Measurements from ENCODE around the gene KLHL6.
"Not testable (repeated sequence)": the region's sequence is repeated elsewhere in the genome, so short reads cannot be mapped to it uniquely, and the experiment has no call there.

The KLHL6 gene

DNA sequence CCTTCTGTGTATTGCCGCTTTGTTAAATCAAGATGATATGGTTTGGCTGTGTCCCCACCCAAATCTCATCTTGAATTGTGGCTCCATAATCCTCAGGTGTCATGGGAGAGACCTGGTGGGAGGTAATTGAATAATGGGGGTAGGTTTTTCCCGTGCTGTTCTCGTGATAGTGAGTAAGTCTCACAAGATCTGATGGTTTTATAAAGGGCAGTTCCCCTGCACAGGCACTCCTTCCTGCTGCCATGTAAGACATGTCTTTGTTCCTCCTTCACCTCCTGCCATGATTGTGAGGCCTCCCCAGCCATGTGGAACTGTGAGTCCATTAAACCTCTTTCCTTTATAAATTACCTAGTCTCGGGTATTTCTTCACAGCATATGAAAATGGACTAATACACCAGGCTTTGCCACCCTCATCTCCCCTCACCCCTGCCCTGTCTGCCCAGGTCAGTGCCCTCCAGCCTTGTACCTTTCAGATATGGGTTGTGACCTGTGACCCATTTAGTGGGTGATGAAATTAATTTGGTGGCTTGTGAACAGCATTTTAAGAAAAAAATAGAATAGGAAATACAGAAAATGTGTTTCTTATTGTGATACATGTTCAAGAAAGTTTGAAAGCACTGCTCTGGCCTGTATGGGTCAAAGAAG, 71.0 kb downstream of the KLHL6 start:
- DNase-seq, result no peak

DNA sequence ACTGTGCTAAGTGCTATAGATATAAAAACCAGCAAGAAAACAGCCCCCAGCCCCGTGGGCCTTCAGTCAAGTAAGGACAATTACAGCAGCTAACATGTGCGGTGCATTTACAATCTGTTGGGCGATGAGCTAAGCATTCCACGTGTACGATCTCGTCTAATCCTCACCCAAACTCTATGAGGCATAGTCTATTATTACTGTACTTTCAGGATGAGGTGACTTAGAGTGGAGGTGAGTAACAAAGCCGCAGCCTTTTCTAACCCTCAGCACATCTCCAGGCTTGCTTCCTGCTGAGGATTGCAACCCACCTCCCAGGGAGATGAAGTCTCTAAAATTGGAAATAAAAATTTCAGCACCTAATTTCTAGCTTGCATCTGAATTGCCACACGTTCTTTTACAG, 73.9 kb downstream of the KLHL6 start:
- DNase-seq, result peak; percentile 55

DNA sequence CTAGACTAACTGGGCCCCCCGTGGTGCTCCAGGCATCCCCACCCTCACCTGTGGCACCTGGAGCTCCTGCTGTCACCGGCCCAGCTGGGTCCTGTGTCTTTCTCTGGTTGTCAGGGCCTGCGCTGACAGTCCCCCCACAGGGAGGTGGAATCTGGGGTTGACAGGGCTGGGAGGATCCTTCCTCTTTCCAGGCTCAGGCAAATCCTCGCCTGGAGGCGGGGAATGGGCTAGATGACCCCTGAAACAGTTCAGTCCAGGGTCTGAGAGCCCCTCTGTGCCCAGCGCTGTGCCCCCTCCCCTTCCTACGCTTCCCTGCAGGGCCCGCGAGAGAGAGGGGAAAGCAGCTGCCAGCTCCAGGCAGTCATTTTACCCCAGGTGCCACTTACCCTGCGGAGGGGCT, 77.0 kb downstream of the KLHL6 start:
- no peak for DNase-seq

DNA sequence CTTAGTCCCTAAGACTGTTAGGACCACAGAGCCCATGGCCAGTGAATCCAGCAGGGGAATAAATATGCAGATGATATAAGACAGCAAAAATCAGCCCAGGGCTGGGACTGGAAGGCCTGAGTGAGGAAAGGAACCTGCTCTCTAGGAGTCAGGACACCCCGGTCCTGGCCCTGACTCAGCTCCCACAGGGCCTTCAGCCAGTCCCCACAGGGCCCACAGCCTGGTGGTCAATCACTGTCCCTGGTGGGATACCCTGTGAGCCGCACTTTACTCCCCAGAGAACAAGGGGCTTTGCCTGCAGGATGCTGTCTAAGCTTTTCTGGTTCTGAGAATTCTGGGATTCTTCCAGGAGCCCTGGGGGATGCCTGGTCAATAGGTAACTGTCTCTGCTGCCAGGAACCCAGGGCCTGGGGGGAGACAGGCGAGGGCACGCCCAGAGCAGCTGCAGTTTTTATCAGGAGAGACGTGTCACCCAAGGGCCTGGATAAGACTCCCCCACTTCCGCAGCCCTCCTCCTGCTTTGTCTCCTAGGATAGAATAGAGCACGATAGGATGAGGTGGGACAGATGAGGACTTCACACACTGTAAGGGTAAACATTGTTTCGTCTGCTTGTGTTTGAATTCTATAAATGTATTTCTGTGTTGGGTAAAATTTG, 77.6 kb downstream of the KLHL6 start:
- DNase-seq, result no peak

DNA sequence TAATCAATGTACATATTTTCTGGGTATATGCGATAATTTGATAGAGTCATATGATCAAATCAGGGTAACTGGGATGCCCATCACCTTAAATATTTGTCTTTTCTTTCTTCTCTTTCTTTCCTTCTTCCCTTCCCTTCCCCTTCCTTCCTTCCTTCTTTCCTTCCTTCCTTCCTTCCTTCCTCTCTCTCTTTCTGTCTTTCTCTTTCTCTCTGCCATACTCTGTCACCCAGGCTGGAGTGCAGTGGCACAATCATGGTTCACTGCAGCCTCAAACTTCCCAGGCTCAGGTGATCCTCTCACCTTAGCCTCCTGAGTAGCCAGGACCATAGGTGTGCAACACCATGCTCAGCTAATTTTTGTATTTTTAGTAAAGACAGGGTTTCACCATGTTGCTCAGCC, 79.7 kb downstream of the KLHL6 start:
- DNase-seq, result not testable (repeated sequence)

DNA sequence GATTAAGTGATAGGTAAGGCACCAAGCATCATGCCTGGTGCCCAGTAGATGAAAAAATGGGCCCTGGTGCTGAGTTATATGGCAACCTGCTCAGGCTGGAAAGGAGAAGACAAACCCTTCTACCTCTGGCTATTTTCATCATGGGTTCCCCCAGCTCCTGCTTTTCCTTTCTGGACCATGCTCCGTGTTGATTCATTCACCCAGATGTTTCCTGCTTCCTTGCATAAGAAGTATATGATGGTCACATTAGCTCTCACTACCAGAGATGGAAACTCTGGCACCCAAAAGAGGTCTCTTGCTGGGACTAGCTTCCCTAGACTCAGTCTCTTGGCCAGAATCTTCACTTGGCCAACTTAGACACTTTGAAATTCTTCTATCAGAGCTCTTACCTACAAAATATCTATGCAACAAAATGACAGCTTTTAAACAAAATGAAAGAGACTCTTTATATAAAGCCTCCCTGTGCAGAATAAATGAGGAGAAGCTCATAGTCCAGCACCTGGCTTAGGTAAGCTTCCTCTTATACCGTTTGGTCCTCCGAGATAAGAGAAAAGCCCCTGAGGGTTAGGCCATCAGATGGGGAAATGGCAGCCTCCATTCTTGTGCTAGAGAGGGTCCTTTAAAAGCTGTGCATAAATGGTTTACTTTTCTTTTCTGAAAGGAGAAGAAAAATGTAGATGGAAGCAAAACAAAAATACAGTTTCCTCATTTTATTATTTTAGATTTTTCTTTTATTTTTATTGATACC, 80.3 kb downstream of the KLHL6 start:
- DNase-seq, result no peak

DNA sequence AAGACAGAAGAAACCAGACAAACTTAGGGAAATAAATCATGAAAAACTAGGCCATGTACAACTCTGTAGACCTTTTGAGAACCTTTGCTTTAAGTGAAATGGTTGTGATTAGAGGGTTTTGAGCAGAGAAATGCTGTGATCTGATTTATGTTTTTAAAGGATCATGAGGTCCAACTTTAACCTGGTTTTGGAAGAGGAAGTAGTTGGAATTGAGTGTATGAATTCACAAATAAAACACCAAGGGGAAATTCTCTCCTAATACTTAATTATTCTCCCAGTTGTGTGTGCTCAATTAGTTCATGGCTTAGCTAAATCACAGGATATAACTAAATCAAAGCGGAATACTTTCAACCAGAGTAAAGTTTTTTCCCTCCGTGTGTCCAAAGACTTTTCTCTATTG, 81.5 kb downstream of the KLHL6 start:
- DNase-seq, result no peak

DNA sequence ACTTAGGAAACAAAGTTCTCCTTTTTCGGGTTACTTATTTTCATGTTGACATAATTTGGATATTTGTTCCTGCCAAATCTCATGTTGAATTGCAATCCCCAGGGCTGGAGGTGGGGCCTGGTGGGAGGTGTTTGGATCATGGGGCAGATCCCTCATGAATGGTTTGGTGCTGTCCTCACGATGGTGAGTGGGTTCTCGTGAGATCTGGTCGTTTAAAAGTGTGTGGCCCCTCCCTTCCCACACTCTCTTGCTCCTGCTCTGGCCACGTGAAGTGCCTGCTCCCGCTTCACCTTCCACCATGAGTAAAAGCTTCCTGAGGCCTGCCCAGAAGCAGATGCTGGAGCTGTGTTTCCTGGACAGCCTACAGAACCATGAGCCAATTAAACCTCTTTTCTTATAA, 83.4 kb downstream of the KLHL6 start:
- DNase-seq, result no peak

DNA sequence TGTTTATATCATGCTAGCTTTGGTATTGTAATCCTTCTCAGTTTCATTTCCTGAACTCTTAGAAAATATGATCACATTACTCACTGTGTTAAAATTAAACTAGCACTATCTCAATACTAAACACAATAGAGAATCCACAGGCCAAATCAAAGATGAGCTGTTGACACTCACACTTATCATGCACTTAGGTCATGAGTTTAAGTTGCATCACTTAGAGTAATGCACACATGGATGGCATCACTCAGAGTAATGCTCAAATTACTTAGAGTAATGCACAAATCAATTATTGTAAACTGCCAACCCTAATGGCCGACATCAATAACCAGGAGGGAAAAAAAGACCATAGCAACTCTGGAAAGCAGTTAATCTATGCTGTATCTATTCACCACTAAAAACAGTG, 87.1 kb downstream of the KLHL6 start:
- no peak for DNase-seq

DNA sequence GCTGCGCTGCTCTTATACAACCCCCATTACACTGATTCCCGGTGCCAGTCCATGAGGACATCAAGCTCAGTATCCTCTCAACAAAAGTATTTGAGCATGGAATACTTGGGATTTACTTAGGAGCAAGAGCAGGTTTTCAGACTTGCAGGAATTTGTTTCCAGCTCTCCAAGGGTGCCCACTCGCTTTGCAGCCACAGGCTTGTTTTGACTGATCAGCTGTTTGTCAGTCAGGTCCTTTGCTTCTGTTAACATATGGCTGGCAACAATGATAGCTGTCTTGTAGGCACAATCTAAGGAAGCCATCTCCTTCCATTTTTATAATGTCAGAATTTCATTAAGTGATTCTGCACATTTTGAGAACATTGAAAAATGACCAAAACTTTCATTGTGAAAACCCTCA, 88.9 kb downstream of the KLHL6 start:
- no peak for DNase-seq

DNA sequence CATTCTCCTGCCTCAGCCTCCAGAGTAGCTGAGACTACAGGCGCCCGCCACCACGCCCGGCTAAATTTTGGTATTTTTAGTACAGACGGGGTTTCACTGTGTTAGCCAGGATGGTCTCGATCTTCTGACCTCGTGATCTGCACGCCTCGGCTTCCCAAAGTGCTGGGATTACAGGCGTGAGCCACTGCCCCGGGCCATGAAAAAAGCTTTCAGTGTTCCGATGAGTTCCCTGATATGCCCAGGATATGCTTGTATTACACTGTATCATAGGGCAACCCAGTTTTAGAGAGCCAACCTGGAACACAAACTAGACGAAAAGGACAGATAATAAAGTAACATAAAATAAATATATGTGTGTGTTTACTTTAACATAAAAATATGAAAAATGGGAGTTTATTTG, 89.8 kb downstream of the KLHL6 start:
- not testable (repeated sequence) for DNase-seq

DNA sequence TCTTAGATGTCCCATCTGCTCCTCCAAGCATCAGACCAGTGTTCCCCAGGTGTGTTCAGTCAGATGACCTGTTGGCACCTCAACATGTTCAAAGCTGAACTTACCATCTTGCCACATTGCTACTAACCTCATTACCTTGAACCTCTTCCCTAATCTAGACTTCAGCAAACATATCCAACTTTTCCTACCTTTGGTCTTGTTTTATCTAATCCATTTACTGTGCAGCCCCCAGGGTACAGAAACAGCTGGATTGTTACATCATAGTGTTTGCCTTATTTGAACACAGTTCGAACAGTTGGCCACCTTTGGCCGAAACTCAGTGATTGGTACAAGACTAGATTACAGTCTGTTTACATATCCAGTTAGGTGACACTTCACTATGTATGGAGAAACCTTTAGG, 91.0 kb downstream of the KLHL6 start:
- no peak for DNase-seq

DNA sequence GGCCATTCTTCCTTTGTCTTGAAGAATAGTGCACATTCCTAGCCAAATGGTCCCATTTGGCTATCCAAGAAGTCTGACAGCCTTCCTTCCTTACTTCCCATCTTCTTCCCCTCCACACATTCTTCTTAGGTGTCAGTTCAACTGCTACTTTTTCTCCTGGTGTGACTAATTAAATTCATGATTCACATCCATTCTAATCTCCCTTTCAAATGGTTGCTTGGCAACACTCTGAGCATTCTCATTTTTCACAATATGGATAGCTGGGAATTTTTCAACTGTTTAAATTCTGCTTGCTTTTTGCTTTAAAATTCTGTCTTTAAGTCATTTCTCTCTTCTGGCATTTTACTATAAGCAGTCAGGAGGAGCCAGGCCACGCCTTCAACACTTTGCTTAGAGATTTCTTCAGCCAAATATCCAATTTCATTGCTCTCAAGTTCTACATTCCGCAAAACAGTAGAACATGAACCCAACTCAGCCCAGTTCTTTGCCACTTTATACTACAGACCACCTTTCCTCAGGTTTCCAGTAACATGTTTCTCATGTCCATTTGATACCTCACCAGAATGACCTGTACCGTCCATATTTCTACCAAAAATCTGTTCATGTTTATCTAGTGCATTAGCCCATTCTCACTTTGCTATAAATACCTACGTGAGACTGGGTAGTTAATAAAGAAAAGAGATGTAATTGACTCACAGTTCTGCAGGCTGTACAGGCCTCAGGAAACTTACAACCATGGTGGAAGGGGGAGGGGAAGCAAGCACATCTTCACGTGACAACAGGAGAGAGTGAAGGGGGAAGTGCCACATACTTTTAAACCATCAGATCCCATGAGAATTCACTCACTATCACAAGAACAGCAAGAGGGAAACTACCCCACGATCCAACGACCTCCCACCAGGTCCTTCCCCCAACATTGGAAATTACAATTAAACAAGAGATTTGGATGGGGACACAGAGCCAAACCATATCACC, 95.1 kb downstream of the KLHL6 start:
- no peak for DNase-seq

DNA sequence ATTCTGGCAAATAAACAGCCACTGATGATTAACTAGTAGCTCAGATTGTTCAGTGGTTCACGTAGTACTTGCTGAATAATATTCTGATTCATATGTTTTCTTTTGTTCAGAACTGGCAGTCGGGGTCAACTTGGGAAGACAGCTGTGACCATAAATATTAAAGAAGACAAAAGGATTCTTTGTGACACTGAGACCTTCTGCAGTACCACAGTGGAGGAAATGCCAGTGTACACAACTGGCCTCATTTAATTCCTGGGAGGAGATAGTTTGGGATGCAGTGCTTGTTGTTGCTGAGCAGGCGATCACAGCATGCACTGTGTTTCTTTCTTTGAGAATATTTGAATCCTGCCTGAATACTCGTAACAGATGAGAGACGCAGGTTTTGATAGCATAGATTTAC, 100.4 kb downstream of the KLHL6 start:
- DNase-seq, result peak; percentile 16

DNA sequence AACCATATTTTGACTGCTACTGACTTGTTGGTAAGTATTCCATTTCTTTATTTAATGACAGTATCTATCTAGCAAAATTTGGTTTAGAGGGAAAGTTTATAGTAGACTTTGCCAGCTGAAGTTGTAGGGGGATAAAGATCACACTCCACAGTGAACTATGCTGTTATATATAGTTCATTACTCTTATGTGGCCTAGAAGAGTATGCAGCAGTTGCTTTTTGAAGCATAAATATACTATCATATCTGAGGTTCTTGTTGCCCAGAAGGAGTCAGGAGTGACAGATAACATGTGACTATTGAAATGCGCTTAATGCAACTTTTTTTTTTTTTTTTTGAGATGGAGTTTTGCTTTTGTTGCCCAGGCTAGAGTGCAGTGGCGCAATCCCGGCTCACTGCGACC, 101.4 kb downstream of the KLHL6 start:
- DNase-seq, result no peak

DNA sequence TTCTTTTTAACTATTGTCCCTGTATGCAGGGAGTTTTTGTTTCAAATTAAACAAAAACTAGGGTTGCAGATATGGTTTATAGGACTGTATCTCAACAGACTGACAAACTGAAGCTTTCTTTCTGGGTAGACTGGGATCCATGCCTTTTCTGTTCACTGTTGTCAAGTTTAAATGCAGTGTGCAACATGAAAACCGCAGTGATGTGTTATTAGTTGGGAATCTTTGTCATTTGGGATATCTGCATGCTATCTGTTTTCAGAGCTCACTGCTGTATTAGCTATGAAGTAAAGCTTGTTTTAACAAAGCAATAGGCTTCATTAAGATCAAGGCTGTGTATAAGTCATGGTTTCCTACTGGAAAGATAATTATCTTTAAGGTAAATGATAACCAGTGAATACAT, 105.7 kb downstream of the KLHL6 start:
- DNase-seq, result peak; percentile 24

DNA sequence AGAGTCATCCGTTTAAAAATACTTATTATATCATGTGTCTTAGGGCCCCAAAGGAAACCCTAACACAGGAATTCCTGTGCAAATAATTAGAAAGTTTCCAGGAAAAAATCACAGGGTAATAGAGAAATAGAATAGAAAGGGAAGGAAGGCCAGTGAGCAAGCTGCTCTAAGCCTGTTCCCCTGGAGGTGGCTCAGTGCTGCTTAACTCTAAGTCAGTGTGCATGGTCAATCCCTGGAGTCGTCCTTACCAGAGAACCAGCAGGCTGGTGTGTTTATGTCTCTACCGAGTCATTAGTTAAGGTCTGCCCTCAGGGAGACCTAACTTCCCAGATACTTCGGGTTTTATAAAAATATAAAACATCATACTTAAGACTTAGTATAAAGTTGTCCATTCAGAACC, 106.1 kb downstream of the KLHL6 start:
- peak; percentile 23 for DNase-seq

DNA sequence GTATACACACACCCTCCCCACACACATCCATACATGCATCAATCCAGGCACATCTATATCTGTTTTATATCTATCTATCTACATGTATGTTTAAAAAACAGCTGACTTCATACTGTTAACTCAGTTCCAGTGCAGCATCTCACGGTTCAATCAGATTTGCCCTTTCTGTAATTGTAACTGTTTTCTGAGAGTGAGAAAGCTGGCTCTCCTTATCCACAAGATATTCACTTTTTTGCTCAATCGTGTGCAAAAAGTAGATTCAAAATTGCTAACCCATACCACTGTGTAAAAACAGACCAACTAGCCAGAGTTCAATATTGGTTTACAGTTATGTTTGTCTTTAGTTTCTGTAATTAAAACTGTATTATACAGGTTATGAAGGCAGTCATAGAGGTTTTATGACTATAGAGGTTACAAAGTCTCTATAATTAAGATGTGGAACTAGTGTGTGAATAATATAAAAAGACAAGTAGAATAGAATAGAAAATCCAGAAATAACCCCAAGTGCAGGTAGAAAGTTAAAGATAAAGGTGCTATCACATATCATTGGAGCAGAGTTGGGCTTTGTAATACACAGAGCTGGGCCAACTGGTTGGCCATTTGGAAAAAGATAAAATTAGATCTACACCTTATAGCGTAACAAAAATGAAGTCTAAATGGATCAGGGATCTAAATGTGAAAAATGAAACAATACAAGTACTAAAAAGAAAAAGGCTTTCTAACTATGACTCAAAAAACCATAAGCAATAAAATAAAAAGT, 107.0 kb downstream of the KLHL6 start:
- no peak for DNase-seq

DNA sequence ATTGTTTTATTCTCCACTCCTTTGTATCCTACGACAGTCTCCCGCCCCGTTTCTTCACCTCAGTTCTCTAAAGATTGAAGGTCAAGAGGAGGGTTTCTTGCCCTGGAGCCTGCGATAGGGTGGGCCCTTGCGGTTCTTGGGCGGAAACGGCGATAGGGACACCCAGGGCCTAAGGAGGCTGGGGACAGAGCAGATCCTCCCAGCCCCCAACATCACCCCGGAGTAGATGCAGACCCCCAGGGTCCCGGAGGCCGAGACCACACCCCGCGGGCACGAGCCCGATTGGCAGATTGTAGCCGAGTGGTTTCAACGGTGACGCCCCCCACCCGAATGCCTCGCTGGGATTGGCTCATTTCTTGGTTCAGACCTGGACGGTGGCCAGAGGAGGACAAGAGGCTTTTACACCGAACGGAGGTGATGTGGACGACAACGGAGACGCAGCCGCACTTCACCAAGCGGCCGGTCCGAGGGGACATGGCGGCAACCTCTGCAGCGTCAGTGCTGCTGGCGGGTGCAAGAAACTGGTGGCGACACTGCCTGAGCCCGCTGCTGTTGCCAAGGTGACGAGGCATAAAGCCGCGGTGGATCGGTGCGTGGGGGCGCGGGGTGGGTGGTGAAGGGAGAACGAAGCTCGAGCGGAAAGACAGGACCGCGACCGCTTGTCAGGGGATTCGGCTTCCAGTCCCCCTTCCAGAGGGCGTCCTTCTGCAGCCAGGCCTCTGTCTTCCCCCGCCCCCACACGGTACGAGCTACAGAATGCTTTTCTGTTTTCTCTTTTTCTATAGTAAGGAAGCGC, 108.1 kb downstream of the KLHL6 start:
- DNase-seq, result peak; percentile 88

DNA sequence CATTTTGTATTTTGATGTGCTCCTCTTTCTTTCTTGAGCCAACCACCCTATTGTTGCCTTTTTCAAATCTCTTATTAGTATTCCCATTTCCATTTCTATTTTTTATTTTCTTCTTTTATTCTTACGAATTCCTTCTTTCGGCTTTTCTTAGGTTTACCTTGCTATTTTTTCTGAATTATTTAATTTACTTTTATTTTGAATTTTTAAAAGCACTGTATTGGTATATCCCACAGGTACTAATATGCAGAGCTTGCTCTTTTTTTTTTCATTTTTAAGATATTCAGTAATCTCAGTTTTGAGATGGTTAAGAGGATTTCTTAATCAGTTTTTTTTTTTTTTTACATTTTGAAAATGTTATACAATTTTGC, 108.7 kb downstream of the KLHL6 start:
- no peak for DNase-seq

DNA sequence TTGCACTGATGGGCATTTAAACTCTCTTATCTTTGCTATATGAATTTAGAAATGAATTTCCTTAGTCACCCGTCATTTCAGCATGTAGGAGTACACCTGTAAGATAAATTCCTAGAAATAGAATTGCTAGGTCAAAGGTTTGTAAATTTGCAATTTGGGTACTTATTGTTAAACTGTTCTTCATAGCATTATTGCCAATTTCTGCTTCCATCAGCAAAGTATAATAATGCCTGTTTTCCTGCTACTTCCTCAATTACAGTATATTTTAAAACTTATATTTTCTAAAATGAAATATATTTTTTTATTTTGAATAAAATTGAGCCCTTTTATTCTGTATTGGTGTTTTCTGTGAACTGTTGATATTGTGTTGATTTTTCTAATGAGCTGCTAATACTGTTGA, 110.8 kb downstream of the KLHL6 start:
- no peak for DNase-seq
